Measurements from ENCODE around the gene KCNIP4.

Gene KCNIP4

DNA sequence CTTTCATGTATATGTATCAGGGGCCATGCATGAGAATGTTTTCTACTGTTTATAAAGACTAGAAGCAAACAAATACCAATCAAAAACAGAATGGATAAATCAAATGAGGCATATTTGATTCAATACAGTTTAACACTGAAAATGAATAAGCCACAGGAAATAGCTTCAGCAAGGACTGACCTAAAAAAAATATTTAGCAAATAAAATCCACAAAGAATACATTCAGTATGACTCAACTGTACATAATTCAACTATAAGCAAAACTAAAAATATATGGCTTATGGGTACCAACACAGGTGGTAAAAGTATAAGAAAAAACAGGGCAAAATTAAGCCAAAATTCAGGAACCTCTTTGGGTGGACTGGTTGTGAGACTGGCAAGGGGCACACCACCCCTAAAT lies 112.9 kb downstream of the KCNIP4 start:
- DNase-seq: no peak

DNA sequence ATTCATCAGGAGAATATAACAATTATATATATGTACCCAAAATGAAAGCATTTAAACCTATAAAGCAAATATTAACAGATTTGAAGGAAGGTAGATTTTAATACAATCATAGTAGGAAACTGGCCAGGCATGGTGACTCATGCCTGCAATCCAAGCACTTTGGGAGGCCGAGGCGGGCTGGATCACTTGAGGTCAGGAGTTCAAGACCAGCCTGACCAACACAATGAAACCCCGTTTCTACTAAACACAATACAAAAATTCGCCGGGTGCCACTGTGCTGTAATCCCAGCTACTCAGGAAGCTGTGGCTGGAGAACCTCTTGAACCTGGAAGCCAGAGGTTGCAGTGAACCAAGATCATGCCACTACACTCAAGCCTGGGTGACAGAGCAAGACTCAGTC lies 118.3 kb downstream of the KCNIP4 start:
- no peak for DNase-seq

DNA sequence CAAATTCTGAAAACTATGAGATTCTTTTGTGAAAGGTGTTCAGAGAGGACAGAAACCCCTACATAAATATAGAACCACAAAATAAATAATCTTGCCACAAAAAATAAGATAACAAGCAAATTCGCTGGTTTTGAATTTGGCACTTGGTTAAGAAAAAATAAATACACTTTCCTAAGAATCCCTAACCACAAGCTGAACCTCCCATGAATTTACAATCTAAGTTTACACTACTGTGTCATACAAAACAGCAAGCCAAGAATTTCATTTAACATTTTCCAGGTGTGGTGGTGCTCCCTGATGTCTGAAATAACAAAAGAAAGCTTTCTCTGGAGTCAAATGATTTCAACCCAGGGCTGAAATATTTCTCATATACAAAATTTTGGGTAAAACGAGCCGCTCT lies 121.0 kb downstream of the KCNIP4 start:
- DNase-seq: no peak

DNA sequence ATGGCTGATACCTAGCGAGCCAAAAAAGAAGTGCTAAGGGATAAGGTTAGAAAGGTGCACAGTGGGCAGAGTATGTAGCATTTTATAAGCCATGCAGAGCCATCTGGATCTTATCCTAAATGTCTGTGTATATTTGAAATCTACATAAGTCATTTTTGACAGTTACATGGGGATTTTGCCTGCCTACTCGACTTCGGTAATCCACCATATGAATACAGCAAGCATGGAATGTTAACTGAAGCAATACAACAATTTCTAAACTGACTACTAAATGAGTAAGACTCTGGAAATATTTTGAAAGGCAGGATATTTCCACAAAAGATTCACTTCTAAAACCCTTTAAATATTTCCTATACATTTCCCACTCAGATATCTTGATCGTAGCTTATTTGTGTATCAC lies 122.5 kb downstream of the KCNIP4 start:
- no peak for DNase-seq

DNA sequence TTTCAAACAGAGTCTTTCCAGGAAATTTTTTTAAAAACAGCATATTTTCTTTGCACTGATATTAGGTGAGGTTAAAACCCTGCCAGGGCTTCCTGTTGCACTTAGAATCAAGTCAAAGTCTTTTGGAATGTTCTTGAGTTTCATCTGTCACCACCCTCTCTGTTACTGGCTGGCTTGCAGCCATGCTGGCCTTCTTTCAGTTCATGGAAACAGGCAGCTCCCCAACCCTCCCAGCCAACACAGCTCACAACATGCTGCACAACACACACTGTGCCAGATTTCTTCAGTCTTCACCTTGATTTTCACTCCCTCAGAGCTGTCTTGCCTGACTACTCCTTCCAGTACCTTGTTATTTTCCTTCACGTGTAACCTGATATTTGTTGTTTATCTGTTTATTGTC lies 129.5 kb downstream of the KCNIP4 start:
- no peak for DNase-seq

DNA sequence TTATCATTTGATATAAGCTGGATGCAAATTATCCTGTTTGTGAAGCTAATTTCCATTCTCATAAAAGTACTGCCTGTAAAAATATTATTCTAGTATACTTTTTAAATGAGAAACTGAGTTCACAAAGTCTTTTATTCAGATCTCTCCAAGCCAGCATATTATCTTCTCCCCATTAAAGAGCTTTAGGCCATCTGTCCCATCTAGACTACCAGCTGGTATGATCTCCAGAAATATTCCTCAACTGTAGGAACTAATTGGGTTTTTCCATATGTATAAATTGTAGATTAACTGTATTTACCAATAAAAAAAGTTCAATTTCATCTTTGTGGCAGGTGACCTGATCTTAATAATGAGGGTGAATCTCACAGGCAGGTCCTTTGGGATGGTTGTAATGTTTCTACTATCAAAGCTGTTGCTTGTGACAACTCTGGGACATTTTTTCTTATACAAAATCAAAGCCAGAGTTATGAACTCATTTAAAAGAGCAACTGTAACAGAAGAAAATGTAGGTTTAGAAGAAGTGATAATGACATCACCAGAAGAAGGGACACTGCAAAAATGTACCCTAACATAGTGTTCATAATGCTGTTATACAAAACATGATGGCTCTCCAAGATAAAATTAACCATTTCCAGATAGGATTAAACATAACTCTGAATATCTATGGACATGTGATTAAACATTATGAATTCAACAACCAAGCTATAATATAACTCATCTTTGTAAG lies 132.8 kb downstream of the KCNIP4 start:
- DNase-seq: no peak

DNA sequence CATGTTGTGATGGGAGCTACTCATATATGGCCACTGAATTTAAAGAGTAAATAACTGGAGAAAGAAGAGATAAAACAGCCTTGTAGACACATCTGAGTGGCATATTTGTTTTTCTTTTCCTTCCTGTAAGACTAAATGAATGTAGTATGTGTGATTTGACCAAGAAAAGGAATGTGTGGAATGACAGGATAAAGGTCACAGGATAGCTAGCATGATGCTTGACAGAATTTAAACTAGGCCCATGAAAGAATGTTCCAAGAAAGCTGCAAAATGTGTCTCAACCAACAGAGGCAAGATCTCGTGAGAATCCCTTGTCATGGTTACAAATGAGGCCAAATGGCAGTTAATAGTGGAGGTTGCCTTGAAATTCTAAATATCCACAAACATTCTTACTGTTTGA lies 137.0 kb downstream of the KCNIP4 start:
- no peak for DNase-seq

DNA sequence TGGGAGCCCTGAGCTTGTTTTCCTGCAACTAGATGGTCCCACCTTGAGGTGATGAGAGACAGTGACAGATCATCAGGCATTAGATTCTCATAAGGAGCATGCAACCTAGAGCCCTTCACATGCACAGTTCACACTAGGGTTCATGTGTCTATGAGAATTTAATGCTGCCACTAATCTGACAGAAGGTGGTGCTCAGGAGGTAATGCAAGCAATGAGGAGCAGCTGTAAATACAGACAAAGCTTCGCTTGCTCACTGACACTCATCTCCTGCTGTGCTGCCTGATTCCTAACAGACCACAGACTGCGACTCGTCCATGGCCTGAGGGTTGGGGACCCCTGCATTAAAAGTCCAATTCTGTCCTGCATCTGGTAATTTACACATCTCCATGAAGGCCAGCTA lies 141.6 kb downstream of the KCNIP4 start:
- no peak for DNase-seq

DNA sequence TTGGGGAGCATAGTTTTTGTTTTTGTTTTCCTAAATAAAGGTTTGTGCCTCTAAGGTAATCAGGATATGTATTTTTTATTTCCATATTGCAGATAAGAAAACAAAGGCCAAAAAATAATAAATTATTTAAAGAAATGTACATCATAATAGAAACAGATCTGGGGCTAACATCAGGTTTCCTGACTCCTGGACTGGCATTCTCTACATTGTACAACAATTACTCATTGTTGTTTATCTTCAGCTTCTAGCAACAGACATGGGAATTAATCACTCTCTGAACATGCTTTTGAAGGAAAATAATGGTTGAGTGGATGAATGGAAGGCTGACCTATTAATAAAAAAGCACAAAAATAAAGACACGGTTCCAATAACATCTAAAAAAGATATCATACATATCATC lies 146.2 kb downstream of the KCNIP4 start:
- DNase-seq: no peak

DNA sequence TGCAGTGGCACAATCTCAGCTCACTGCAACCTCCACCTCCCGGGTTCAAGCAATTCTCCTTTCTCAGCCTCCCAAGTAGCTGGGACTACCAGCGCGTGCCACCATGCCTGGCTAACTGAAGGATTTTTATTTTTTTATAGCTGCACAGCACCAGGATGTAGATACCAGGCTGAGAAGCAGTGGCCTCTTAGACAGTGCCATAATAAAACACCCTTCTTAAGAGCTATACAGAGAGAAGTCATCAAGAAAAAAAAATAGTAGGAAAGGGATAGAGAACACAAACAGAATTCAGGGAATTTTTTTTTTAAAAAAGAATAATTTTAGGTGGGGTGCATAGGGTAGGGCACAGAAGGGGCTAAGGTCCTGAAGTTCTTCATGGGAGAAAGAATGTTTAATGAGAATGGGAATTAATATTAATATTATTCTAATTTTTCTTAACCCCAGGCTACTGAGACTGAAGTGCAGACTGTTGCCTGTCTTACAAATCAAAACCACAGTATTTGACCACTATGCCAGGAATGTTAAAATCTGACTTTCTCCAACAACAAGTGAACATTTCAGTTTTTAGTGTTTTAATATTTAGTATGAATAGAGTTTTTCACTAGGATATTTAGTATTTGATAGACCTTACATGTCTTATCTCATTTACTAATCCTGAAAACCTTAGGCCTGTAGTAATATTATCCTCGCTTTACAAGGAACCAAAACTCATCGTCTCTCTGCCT lies 146.7 kb downstream of the KCNIP4 start:
- DNase-seq: no peak

DNA sequence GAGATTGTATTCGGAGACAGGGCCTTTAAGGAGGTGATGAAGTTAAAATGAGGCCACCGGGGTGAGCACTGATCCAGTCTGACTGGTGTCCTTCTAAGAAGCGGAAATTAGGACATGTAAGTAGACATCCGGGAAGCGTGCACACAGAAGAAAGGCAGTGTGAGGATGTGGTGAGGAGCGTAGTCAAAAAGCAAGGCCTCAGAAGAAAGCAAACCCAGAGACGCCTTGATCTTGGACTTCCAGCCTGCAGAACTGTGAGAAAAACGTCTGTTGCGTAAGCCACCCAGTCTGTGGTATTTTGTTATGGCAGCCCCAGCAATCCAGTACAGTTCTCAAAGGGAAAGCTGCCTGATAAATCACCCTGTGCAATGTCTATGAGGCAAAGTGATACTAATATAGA lies 153.5 kb downstream of the KCNIP4 start:
- peak; percentile 8 for DNase-seq

DNA sequence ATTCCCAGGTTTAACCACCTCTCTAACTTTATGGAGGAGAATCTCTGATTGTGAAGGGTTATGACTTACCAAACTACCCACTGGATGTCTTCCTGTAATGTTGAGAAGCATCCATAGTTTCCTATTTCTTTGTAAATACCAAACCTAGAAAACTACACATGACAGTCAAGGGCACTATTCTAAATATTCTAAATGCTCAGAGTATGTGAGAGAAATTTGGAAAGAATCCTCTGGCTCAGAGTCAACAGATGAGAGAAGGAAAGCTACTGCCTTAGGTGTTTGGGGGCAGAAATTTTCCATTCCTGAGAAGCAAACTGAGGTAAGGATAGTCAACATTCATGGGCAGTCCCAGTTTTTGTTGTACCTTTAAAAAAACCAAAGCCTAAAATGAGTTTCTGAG lies 155.8 kb downstream of the KCNIP4 start:
- DNase-seq: no peak

DNA sequence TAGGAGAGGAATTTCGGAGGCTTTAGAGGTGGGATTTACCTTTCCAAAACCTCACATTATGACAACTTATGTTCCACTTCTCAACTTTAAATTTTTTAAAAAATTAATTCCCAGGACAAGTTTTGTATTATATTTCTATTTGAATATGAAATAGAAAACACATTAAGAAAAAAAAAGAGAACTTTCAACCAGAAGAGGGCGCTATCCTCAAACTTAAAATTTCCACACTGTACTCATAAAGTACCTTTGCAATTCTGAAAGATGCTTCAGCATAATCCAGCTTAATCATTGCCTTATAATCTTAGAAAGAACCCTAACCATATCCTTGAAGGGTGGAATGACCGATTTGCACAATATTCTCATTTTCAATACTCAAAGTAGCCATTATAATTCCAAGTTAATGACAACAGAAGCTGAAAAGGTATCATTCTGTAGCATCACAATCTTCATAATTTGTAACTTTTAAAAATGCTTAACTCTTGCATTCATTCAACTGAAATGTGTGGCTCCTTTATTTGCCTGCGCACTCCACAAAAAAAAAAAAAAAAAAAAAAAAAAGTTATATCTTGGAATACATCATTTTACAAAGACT lies 158.0 kb downstream of the KCNIP4 start:
- DNase-seq: peak; percentile 27

DNA sequence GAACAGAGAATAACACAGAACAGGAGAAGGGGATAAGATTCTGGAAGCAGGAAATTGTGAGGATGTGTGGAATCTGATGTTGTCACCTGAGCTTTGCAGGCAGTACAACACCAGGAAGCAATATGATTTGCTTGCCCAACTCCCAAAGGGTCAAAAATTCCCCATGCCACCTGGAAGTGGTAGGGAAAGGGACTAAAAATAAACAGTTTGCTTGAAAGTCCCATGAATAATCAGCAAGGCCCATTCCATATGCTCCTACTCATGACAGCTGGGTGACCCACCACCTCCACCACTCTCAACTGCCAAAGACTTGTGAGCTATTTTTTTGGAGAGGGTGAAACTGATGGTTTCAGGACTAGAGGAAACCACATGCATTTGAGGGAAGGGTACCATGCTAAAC lies 168.4 kb downstream of the KCNIP4 start:
- no peak for DNase-seq

DNA sequence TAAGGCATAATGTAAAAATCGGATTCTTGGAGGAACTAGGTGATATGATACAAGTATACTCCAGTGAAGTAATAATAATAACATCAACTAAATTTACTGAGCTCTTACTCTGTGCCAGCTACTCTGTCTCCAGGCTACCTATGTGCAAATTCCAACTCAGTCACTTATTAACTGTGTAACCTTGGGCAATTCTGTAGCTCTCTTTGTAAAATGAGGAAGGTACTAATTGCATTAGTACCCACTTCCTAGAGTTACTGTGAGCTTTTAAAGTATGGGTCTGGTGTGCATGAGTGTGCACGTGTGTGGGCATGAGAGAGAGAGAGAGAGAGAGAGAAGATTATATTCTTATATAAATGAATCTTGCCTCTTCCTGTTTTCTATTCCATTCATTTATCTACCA lies 169.9 kb downstream of the KCNIP4 start:
- DNase-seq: no peak

DNA sequence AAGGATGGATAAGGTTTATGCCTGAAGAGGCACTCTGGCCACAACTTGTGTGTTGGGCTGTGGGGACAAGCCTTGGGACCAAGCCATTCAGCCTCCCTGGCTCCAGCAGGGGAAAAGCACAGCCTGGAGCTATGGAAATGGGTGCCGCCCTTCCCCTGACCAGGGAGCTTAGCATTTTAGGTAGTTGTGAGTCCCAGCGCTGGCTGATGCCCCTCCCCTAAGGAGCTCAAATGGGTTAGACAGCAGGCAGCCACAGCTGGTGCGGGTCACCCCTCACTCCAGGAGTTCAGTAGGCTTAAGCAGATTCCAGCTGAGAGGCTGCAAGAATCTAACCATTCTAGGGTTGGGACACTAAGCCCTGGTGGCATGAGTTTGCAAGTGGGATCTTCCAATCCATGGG lies 172.9 kb downstream of the KCNIP4 start:
- no peak for DNase-seq

DNA sequence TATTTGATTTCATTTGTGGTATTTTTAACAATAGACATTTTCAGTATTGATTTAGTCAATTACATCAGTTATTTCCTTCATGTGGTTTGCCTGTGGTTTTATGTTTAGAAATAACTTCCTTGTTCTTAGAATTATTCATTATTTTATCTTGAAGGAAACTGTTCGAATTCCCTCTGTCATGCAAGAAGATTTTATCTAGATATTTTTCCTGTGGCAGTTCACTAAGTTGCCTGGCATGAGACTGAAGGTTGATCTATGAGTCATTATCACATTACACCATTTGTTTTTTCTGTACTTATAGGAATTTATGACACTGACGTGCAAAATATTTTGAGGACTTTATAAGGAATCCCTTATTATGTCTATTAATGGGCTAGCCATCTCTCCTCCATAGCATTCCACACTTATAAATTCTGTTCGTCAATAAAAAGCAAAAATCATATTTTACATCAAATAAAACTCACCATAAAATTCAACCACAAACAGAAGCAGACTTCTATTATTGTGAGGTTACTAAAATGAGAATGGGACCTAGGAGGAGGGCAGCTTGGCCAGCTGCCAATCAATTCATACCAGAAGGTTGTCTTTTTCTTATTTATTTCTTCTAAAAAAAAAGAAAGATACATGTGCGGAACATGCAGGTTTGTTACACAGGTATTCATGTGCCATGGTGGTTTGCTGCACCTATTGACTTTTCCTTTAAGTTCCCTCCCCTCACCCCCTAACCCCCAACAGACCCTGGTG lies 179.0 kb downstream of the KCNIP4 start:
- DNase-seq: peak; percentile 2

DNA sequence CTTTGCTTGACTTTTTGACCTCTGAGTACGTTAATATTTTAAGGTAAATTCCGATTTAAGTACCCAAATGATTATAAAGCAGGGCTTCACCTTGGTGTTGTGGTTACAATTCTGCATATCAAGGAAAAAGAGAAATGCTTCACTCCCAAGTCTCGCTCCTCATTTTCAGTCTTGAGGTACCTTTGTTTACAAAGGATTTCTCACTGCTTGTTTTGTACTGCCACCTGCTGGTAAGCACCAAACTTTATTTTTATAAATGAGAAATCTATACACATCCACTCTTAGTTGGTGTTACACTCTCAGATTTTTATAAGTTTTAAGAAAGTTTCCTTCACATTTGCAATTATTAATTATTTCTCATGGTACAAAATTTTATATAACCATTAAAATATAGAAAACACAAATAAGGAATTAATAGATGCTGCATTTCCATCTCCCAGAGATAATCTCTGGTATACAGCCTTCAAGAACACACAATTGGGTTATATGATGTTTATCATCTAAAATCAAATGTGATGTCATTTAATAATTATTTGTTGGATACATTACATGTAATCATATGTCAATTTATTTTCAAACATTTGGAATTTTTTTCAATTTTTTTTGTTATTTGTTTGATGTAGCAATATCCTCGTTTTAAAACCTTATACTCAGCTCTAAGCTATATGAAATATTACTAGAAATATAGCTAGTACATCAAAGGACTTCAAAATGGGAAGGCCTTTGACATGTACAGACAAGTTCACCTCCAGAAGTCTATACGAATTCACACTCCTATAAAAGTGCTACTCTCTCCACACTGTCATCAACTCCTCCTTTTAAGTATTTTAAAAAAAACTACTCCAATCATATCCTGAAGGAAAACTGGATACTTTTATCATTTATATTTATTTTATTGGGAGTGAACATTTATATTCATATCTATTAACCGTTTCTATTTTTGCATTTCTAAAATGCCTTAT lies 179.9 kb downstream of the KCNIP4 start:
- DNase-seq: peak; percentile 27

DNA sequence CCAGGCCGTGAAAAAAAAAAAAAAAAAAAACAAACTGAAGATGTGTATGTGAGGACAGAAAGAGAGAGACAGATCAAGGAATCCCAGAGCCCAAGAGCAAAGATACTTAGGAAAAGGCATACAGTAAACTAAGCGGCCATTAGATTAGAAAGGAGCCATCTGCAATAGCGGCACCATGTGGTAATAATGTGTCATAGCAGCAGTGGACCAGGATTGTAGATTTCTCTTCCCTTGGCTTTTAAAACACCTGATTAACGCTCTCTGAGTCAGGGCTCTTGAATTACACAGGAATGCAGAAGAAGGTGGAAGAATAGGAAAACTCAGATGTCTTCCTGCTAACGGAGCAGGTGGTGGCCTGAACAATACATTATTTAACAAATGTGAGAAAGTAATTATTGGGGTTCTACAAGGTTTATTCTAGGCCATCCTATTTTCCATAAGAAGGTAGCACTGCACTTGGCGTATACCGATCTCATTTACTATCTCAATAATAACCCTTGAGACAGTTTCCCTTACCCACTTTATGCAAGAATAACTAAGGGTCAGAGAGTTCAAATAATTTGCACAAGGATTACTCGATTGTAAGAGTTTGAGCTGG lies 182.7 kb downstream of the KCNIP4 start:
- DNase-seq: peak; percentile 45

DNA sequence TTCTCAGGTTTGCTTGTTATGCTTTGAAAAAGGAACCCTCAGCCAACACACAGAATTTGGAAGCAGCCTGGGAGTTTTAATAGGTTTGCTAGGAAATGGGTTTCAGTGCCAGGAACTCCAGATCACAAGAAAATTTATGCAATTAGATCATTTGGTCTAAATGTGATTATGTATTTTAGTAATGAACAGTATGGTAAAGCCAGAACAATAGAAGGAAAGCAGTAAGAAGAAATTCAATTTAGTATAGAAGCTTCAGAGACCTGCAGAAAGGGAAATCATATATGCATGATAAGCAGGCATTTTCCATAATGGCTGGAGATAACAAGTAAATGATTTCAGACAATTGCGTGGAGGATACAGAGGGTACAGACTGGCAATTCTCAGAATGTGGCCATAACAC lies 184.7 kb downstream of the KCNIP4 start:
- no peak for DNase-seq

DNA sequence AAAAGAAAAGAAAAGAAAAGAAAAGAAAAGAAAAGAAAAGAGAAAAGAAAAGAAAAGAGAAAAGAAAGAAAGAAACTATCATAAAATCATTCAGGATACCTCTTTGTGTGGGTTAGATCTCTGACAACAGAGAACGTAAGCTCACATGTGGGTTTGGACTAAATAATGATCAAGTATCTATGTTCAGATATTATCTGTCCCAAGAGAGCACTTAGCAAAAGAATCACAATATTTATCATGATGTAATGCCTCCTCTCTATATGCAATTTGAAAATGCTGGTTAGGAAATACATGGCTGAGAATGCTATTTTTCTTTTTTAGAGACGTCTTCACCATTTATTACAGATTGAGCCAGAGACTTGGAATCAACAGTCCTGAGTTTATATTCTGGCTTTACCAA lies 191.3 kb downstream of the KCNIP4 start:
- DNase-seq: no peak

Measured in activated CD4-positive, alpha-beta T cell treated with anti-CD3 and anti-CD28 coated beads, Interleukin-2, amount 50 U/mL, for 16 hours (primary cell).